Measurements from ENCODE around the gene THBS1.

GRCh38 chr15:39625856-39626255 lies 45.0 kb downstream of the THBS1 start:
- no peak for TF ChIP-seq CTCF (conservative IDR thresholded peaks at IDR 0.05; ENCODE audit: low read length)
- TF ChIP-seq EZH2phosphoT487 (IDR thresholded peaks at IDR 0.05; ENCODE audit: borderline replicate concordance, low read depth, low read length): no peak
